Head of caudate nucleus (tissue), 42 donors: Measurements from ENCODE around the gene STK32B.
"Not testable (repeated sequence)": the region's sequence is repeated elsewhere in the genome, so short reads cannot be mapped to it uniquely, and the experiment has no call there.

Source experiments
- DNase-seq, 42 donors: peaks; one replicate each; pipeline versions ENCODE4 v3.0.0 to v3.0.0-alpha.2; 2020 to 2021; ENCODE audit warnings: mixed read lengths in 7 of 42
- intact Hi-C: fragments of 100-400 bp; cut with DNase I; formaldehyde crosslinking; loops from one replicate; pipeline ENCODE4 v1.15.0; 2022

STK32B gene

DNA sequence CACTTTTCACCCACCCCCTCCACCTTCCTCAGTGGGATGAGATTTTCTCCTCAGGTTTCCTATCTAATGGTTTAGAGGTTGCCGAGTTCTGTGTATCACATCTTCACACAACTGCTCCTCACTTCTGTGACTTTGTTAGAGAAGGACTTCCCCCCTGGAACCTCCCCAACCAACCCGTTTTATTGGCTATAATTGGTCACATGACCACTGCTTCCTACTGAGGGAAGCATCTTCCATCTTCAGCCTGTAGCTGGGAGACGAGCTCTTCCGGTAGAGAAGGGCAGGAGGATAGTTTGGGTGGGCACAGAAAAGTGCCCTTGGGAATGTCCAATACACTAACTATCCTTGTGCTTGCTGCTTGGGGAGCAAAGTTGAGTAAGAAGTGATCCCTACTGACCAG, 90.5 kb downstream of the STK32B start:
- DNase-seq: no peak
- intact Hi-C loops: no loop called here

DNA sequence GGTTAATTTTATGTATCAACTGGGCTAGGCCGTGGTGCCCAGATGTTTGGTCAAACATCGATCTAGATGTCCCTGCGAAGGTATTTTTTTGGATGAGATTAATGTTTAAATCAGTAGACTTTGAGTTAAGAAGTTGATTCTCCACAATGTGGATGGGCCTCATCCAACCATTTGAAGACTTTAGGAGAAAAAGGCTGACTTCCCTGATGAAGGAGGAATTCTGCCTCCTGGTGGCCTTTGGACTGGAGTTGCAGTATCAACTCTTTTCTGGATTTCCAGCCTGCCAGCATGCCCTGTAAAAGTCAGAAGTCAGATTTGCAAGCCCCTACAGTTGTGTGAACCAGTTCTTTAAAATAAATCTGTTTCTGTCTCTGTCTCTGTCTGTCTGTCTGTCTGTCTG, 91.4 kb downstream of the STK32B start:
- intact Hi-C loops: no loop called here
- peak in 10 of 42 donors; percentile 9 to 54 (median 27) for DNase-seq

GRCh38 chr4:5143306-5143861, 92.1 kb downstream of the STK32B start:
- intact Hi-C loops: no loop called here
- DNase-seq: peak in 1 of 42 donors; percentile 17

DNA sequence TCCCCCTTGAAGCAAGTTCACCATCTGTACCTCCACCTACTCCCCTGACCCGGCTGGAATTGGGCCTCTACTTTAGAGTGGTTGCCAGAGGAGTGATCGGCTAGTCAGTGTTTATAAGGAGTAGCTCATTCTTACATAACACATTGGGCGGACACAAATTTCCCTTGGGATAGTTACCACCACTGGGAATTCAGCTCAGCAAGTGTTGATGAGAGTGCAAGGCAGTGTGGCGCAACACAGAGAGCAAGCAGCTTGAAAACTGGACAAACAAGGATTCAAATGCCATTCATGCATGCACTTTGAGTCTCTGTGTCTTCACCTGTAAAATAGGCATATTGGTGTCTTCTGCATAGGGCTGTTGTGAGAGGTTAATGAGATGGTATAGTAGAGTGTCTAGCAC, 92.7 kb downstream of the STK32B start:
- DNase-seq: peak in 1 of 42 donors; percentile 7
- intact Hi-C loops: no loop called here

- DNase-seq: no peak
- intact Hi-C loops: no loop called here
Measured at GRCh38 chr4:5144384-5144783, 93.1 kb downstream of the STK32B start.

DNA sequence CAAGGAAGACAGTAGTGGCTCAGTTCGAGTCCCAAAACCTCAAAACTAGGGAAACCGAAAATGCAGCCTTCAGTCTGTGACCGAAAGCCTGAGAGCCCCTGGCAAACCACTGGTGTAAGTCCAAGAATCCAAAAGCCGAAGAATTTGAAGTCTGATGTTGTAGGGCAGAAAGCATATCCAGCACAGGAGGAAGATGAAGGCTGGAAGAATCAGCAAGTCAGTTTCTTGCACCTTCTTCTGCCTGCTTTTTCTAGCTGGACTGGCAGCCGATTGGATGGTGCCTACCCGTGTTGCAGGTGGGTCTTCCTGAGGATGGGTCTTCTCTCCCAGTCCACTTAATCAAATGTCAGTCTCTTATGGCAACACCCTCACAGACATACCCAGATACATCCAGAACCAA, 95.0 kb downstream of the STK32B start:
- DNase-seq: peak in 1 of 42 donors; percentile 8
- intact Hi-C loops: no loop called here

DNA sequence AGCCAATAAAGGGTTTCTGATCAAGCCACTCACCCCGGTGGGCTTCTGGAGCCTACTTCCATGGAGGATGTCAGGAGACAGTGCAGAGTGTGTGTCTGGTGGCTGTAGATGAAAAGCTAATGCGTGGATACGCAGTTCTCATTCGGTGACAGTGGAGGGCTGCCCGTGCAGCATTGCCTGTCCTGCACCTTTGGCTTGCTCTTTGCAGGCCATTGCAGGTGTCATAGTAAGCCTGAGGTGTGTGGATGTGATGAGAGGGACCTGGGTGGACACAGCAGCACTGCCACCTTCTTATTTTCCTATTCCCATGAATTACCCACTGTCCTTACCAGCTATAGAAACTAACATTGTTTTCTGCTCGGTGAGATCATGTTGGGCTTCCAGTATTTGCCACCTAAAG, 101.2 kb downstream of the STK32B start:
- intact Hi-C loops: no loop called here
- DNase-seq: peak in 1 of 42 donors; percentile 8

DNA sequence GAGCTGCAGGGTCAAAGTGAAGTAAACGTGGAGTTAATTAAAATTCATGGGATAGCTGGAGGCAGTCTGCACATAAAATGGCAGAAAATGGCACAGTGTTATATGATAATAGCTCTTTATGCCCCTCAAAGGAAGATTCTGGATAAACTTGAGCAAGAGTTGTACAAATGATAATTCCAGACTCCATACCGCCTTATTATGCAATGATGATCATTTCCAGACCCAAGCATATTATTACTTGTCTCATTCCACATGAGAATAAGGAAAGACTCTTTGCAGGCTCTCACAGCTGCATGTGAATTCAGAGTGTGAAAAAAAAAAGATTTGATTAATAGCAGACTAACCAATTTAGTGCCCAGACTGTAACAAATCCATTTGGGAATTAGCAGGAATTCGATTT, 105.4 kb downstream of the STK32B start:
- intact Hi-C loops: no loop called here
- DNase-seq: no peak

DNA sequence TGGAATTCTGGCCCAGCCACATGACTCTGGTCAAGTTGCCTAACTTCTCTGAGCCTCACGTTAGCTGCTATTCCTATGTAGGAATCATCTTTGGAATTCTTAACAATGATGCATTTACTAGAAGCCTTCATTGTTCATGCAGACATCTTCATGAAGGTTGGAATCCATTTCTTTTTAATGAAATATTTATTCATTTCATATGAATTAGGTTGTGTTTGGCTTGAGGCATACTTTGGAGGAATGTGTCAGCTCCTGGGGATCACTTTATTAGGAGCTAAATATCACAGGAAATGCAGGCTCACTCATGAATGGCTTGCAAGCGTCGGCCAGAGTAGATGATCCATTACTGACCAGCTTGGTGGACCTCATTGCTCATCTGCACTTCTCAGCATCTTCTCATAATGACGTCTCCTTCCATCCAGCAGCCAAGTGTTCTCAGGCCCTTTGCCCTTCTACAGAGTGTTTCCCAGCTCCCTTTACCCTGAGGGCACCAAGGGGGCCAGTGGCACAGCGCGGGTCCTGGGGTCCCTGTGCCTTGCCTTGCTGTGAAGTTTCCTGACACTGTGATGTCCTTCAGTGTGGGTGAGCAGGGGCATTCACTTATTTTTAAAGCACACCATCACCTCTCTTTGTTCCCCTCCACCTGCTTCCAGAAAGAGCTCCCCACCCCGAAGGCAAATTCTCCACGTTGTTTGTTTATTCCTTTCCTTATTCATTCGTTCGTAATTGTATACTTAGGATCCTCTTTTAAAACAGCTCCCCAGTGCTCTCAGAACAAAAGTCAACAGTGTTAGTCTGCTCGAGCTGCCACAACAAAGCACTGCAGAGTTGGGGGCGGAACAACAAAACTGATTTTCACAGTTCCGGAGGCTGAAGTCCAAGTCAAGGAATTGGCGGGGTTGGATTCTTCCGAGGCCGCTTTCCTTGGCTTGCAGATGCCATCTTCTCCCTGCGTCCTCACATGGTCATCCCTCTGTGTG, 106.8 kb downstream of the STK32B start:
- DNase-seq: peak in 1 of 42 donors; percentile 18

DNA sequence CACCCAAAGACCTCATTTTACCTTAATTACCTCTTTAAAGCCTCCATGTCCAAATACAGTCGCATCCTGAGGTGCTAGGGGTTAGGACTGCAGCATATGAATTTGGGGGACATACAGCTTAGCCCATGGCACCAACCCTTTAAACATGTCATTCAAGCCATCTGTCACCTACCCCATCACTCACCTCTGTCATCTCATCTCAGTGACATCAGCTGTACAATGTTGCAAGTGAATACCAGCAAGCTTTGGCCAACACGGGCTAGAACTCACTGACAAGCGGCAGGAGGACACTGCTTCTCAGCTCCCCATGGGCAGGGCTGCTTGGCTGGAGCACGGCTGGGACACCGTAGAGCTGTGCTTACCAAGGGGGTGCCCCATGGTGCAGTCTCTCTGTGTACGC, 107.5 kb downstream of the STK32B start:
- intact Hi-C loops: no loop called here
- DNase-seq: peak in 1 of 42 donors; percentile 25

More for the DNA sequence above, 106.8 kb downstream of the STK32B start:
- intact Hi-C loops: no loop called here

DNA sequence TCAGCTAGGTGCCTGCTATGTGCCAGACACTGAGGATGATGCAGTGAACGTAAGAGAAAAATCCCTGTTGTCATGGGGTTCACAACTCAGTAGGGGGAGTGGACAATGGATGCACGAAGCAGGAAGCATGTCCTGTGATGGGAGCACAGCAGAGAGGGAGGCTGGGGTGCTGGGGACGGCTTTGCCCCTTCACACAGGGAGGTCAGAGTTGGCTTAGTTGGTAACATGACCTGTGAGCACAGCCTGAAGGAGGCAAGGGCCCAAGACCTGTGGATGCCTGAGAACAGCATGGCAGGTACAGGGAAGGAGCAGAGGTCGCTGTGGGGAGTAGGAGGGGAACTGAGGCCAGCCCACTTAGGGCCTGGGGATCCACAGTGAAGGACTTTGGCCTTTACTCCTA, 109.4 kb downstream of the STK32B start:
- no peak for DNase-seq
- intact Hi-C loops: no loop called here

DNA sequence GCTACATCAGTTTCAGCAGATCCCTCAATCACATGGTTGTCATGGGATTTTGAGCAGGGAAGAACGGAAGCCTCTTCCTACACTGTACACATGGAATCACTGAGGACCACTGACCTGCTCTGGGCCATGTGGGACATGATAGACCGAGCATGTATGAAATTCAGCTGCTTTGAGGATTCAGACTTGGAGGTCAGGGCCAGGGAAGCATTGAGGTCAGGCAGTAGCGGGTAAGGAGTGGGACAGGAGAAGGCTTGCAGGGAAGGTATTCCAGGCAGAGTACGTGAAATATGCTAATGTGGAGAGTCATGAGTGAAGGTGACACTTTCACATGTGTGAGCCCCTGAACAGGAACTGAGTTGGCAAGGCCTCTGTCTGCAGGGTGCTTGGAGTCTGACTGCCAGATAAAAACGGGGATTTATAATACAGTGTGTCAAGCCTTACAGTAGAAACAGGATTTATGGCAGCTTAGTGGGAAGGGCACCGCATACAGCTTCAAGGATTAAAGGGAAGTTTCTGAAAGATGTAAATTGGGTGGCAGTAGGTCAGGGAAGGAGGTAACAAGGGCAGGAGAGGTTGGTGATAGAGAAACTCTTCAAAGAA, 111.7 kb downstream of the STK32B start:
- DNase-seq: no peak
- intact Hi-C loops: no loop called here

- no peak for DNase-seq
- intact Hi-C loops: no loop called here
Measured at GRCh38 chr4:5164221-5164912, 113.1 kb downstream of the STK32B start.

- intact Hi-C loops: no loop called here
- peak in 1 of 42 donors; percentile 38 for DNase-seq
Measured at GRCh38 chr4:5165420-5166369, 114.4 kb downstream of the STK32B start.

GRCh38 chr4:5166377-5166776, 115.1 kb downstream of the STK32B start:
- no peak for DNase-seq
- intact Hi-C loops: no loop called here

GRCh38 chr4:5168891-5169290, 117.6 kb downstream of the STK32B start:
- intact Hi-C loops: no loop called here

DNA sequence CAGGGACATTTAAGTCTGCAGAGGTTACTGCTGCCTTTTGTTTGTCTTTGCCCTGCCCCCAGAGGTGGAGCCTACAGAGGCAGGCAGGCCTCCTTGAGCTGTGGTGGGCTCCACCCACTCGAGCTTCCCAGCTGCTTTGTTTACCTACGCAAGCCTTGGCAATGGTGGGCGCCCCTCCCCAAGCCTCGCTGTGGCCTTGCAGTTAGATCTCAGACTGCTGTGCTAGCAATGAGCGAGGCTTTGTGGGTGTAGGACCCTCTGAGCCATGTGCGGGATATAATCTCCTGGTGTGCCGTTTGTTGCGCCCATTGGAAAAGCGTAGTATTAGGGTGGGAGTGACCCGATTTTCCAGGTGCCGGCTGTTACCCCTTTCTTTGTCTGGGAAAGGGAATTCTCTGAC, 124.6 kb downstream of the STK32B start:
- DNase-seq: peak in 1 of 42 donors; percentile 33
- intact Hi-C loops: not testable (repeated sequence)

More at GRCh38 chr4:5168891-5169290, 117.6 kb downstream of the STK32B start:
- no peak for DNase-seq

- DNase-seq: no peak
Measured at GRCh38 chr4:5184606-5185005, 133.3 kb downstream of the STK32B start.

More at GRCh38 chr4:5184606-5185005, 133.3 kb downstream of the STK32B start:
- intact Hi-C loops: no loop called here
